MM.1S (cell line): Measurements from ENCODE around the gene MRPL42.

ENCODE experiments used
- CTCF ChIP-seq: fragments of 300-600 bp; sonication (generic); IDR thresholded peaks from 2 replicates; pipeline ENCODE4 v1.5.1; 2016; ENCODE audit warnings: antibody characterized with exemption, low read length, mixed read lengths
- EZH2 ChIP-seq: fragments of 300-600 bp; sonication (generic); optimal IDR thresholded peaks from 2 replicates; pipeline ENCODE3; 2017; ENCODE audit warnings: low read depth, mild to moderate bottlenecking, antibody characterized with exemption, low read length, mixed read lengths
- EZH2phosphoT487 ChIP-seq: fragments of 300-600 bp; sonication (generic); IDR thresholded peaks from 2 replicates; pipeline ENCODE4 v1.6.1; 2018; ENCODE audit warnings: antibody characterized with exemption, low read length

DNA sequence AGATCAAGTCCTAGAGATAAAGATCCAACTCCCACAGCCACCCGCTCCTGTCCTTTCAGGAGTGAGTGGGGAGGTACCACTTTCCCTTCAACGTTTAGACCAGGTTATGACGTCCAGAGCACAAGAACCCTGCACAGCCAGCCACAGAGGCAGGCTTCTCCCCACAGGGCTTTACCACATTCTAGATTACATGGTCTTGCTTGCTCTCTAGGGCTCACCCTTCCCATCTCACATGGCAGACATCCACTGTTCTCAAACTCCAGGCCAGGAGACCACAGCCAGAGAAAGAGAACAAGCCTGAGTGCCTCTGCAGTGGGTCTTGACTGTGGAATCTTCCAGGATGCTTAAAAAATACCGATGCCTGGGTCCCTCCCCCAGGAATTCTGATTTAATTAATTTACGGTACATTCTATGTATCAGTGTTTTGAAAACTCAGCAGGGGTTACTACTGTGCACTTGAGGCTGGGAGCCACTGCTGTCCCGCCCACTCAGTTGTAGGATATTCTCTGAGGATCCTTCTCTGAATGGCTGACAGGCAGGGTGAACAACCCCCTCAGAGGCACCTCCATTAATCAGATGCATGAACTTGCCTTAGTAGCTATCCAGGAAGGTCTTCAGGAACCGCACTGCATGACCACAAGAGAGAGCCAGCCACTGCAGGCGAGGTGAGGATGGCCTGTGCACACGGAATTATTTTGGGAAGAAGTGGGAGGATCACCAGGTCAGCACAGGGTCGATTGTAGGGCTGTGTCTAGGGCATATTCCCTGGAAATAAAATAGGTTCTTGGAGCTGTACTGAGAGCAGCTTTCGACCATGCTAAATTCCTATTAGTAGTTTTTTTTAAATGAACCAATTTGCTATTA lies 83.7 kb downstream of the MRPL42 start:
- no peak for TF ChIP-seq CTCF
- TF ChIP-seq EZH2, result no peak
- TF ChIP-seq EZH2phosphoT487, result no peak
